ENCODE results near the gene ATP1B3.

- no peak for TF ChIP-seq GATA2 (IDR thresholded peaks at IDR 0.05; ENCODE audit: low read depth, low read length)
- no peak for TF ChIP-seq GATA3 (IDR thresholded peaks at IDR 0.05; ENCODE audit: low read depth, low read length)
These were observed 57.9 kb downstream of the ATP1B3 start for GRCh38 chr3:141934354-141934753.

Data from SH-SY5Y (cell line).